Epithelial cell of proximal tubule (primary cell): Measurements from ENCODE around the gene BAIAP3. TPM values are rescaled to one million over a fixed set of nuclear protein-coding genes. Genes with fewer than 3 reads are reported as not detected.
"Not testable (repeated sequence)": the region's sequence is repeated elsewhere in the genome, so short reads cannot be mapped to it uniquely, and the experiment has no call there.

Experiments used
- DNase-seq: peaks from one replicate; pipeline ENCODE4 v3.0.0-alpha.2; 2011; ENCODE audit warnings: low read depth
- H3K4me3 ChIP-seq: 2 replicates; pipeline ENCODE4 v1.5.1; 2011; ENCODE audit warnings: low read depth, mild to moderate bottlenecking, low read length
- total RNA-seq: library from RNA; depleted of rRNA; stranded (reverse); fragments of >200 nt; gene quantifications from 2 replicates; pipeline ENCODE4 v1.2.3, GENCODE V29; 2015
- TF ChIP-seq, protein P1 (sequence below): conservative IDR thresholded peaks from 2 replicates; pipeline ENCODE4 v1.5.1; 2012; ENCODE audit warnings: low read depth, mild to moderate bottlenecking, low read length

BAIAP3 gene
- total RNA-seq, 1 donor from 2014 or later, result 3.9 TPM

DNA sequence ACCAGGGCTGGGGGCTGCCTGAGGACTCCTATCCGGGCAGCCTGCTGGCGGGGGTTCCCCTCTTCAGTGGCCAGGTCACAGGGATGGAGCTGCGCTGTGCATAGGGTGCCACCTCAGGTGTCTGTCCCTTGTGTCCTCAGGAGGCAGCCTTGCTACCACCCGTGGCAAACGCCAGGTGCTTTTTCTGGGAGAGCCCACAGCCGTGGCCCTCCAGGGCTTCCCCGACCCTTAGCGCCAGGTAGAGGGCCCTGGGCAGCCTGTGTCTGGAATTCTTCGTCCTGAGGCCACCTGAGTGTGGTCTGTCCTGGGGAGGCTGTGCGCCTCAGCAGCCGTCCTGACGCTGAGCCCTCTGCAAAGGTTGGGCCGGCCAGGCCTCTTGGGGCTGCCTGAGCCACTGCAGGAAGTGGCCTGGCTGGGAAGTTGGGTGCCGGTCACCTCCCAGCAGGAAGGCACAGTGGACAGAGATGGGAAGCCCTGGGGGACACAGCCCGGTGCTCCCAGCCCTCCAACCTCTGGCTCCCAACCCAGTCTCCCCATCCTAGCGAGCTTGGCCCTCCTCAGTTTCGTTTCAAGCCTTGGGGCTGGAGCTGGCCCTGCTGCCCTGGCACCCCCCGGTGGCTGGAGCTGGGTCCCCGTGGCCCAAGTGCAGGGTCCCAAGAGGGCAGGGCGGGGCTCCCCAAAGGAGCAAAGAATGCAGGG lies 7.6 kb upstream of the BAIAP3 start:
- DNase-seq, result no peak
- TF ChIP-seq, protein P1, sequence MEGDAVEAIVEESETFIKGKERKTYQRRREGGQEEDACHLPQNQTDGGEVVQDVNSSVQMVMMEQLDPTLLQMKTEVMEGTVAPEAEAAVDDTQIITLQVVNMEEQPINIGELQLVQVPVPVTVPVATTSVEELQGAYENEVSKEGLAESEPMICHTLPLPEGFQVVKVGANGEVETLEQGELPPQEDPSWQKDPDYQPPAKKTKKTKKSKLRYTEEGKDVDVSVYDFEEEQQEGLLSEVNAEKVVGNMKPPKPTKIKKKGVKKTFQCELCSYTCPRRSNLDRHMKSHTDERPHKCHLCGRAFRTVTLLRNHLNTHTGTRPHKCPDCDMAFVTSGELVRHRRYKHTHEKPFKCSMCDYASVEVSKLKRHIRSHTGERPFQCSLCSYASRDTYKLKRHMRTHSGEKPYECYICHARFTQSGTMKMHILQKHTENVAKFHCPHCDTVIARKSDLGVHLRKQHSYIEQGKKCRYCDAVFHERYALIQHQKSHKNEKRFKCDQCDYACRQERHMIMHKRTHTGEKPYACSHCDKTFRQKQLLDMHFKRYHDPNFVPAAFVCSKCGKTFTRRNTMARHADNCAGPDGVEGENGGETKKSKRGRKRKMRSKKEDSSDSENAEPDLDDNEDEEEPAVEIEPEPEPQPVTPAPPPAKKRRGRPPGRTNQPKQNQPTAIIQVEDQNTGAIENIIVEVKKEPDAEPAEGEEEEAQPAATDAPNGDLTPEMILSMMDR, result peak; percentile 4
- no peak overlapping the region for H3K4me3 ChIP-seq

DNA sequence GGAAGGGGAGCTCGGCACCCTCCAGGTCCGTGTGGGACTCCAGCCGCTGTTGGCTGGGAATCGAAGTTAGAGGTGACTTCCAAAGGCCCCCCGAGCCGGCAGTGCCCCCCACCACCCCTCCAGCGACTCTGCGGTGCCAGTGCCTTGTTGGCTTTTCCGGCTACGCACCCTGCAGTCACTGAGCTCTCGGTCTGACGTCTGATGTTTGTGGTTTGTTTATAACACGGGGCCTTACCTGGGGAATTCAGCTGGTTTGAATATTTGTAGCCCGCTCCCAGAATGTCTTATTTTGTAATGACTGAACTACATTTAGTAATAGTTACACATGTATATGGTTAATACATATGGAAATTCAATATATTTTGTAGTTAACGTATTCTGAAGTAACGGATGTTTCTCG lies 7.1 kb upstream of the BAIAP3 start:
- no peak overlapping the region for H3K4me3 ChIP-seq
- DNase-seq, result no peak
- TF ChIP-seq, protein P1, result no peak

DNA sequence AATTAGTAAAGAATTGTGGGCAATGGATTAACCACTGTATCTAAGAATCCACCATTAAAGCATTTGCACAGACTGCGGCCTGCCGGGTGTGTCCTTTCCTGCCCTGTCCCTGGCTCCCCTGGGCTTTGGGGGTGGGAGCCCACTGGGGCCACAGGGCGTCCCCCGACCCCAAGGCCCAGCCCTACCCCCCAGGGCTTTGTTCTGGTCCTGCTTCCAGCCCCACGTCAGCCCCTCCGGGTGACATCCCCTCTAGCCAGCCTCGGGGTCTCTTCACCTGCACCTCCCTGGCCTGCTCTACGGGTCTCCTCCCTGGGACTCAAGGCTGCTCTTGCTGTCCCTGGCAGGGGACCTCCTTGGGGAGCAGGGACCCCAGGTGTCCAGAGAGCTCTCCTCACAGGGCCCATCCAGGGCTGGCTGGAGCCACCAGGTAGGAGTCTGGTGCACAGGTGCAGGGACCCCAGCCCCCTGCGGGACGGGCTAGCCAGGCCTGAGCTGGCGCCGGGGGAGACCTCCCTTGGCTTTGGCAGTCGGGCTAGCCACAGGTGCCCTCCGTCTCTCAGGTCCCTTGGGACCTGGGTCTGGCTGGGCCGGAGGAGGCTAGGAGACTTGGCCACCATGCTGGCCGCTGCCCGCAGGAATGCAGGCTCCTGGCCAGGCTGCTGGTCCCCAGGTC lies 6.4 kb upstream of the BAIAP3 start:
- DNase-seq, result no peak
- TF ChIP-seq, protein P1, result no peak
- no peak overlapping the region for H3K4me3 ChIP-seq

DNA sequence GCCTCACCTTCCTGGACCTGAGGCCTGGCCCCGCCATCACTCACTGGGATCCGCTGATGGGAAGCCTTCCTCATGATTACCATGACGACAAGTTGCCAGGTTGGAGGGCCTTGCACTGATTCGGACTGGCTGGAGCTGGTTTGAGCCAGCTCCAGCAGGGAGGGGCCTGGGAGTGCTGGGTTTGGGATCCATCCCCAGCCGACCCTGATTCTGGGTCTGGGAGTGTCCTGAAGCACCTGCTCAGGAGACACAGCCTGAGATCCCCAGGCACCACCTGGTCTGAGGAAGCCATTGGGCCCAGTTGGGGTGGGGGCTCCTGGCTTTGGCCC lies 5.9 kb upstream of the BAIAP3 start:
- TF ChIP-seq, protein P1, result no peak
- no peak for DNase-seq
- H3K4me3 ChIP-seq, result no peak overlapping the region

DNA sequence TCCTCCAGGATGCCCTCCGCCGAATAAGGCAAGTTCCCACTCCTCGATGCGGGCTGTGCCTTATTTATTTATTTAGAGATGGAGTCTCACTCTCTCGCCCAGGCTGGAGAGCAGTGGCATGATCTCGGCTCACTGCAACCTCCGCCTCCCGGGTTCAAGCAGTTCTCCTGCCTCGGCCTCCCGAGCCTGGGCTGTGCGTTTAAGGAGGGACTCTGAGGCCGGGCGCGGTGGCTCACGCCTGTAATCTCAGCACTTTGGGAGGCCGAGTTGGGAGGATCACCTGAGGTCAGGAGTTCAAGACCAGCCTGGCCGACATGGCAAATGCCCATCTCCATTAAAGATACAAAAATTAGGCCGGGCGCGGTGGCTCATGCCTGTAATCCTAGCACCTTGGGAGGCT lies 5.3 kb upstream of the BAIAP3 start:
- not testable (repeated sequence) for H3K4me3 ChIP-seq, DNase-seq

DNA sequence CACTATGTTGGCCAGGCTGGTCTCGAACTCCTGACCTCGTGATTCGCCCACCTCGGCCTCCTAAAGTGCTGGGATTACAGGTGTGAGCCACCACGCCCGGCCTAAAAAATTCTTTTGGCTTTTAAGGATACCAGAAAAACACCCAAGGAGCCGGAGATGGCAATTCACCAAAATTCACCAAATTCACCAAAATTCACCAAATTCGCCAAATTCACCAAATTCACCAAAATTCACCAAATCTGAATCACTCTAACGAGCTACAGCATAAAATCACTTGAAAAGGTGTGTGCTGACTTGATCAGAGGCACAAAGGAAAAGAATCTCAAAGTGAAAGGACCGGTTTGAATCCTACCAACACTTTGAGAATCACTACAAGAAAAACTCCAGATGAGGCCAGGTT lies 4.5 kb upstream of the BAIAP3 start:
- DNase-seq, H3K4me3 ChIP-seq: not testable (repeated sequence)

DNA sequence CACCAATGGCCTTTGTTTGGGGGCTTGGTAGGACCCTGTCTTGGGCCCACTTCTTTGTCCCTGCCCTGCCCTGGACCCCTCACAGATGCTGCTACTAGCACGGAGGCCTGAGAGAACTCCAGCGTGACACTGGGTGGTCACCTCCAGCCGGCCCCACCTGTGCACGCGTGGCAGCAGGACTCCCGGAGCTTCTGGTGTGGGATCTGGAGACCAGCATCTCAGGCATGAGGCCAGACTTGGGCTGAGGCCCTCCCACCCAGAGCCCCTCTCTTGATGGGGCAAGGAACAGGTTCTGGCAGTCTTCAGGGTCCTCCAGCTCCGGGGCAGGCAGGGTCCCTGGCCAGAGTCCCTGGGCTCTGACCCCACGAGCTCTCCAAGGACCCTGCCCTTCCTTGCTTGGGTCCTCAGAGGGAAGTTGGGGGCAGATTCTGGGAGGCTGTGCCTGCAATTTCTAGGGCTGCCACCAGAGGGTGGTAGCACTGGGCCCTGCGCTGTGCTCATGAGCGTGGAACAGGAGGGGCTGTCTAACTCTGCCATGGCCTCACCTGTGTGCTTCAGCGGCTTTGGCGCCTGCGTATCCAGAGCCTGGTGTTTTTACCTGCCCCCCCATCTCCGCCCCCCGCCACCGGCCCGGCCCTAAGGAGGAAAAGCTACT lies 3.1 kb upstream of the BAIAP3 start:
- no peak overlapping the region for H3K4me3 ChIP-seq
- DNase-seq, result no peak
- TF ChIP-seq, protein P1, result peak; percentile 57
